ENCODE data around the gene TMEM205. TPM values are rescaled to one million over a fixed set of nuclear protein-coding genes. Genes with fewer than 3 reads are reported as not detected.

The TMEM205 gene
- total RNA-seq (188 TPM in 2 replicates), polyA plus RNA-seq (199 and 212 TPM in 2 replicates)

DNA sequence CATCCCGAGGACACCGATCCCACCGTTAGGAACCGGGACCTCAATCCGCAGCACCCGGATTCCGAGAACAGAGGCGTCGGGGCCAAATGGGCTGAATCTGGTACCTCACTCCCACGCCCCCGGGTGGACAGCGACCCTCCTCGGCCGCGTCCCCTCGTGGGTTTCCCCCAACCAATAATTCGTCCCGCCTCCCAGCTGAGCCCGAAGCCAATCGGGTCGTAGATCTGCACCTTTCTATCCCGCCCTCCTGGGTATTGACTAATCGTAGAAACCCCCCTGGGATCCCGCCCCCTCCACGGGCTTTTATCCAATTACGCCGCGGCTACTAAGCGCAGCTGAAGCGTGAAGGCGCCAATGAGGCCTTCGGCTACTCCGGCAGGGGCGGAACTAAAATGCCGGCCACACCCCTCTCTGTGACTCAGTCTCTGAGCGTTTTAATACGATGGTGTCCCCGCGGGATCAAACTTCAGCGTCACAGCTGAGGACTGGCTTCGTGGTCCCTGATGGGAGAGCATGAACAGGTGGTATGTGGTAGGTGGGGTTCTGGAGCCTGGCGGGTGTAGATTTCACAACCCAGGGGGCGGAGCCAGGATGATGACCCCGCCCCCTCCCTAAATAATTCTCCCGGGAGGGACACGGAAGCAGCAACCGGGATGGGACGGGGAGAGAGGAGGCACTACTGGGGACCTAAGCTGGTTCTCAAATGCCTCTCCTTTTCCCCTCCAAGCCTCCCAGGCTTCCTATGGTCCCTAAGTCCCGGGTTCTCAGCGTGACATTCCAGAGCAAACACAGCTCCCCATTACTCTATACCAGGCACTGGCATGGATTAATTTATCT, at the start of gene TMEM205, which contains the start of gene CCDC159:
Gene TMEM205 (minus strand): TSS at position 165 of the 837 bp plus-strand sequence. CDS start 649 bp downstream, outside the sequence.
Gene CCDC159 (plus strand): TSS at position 416 of the 837 bp plus-strand sequence. CDS start 88 bp downstream, at position 504.
- Histone ChIP-seq H3K9me2 (replicated peaks; ENCODE audit: insufficient read depth) (no peaks in the 10 kb centered on the region), H3K27me3 (no peaks in the 10 kb centered on the region), H3K9me3 (ENCODE audit: low read depth) (no peaks in the 10 kb centered on the region), H3K4me1 (ENCODE audit: insufficient read depth) (peaks cover 9% of the 10 kb centered on the region), H4K20me1 (ENCODE audit: insufficient read depth, poor library complexity, severe bottlenecking) (no peaks in the 10 kb centered on the region), H3K27ac (peak within 1 kb of the TSS; percentile 76), H2AFZ (peak within 1 kb of the TSS; percentile 47), H3K4me3 (peak within 1 kb of the TSS; percentile 43), H3K36me3 (replicated peaks; ENCODE audit: insufficient read depth, low read depth) (no peaks in the 10 kb centered on the region), H3K79me2 (no peaks in the 10 kb centered on the region), H3K4me2 (peak within 1 kb of the TSS; percentile 81)
- WGBS (ENCODE audit: low lambda C conversion rate, missing lambda C conversion rate): under 1% methylated on average over 50 of the region's 50 CpGs
- TF ChIP-seq EZH2 (IDR thresholded peaks at IDR 0.05; ENCODE audit: borderline replicate concordance) (no peak), EZH2phosphoT487 (IDR thresholded peaks at IDR 0.05; ENCODE audit: low read depth, severe bottlenecking, unreplicated experiment) (no peak), CTCF (IDR thresholded peaks at IDR 0.05; ENCODE audit: poor library complexity) (peak; percentile 17)
- DNase-seq (ENCODE audit: low spot score): peak; percentile 100

DNA sequence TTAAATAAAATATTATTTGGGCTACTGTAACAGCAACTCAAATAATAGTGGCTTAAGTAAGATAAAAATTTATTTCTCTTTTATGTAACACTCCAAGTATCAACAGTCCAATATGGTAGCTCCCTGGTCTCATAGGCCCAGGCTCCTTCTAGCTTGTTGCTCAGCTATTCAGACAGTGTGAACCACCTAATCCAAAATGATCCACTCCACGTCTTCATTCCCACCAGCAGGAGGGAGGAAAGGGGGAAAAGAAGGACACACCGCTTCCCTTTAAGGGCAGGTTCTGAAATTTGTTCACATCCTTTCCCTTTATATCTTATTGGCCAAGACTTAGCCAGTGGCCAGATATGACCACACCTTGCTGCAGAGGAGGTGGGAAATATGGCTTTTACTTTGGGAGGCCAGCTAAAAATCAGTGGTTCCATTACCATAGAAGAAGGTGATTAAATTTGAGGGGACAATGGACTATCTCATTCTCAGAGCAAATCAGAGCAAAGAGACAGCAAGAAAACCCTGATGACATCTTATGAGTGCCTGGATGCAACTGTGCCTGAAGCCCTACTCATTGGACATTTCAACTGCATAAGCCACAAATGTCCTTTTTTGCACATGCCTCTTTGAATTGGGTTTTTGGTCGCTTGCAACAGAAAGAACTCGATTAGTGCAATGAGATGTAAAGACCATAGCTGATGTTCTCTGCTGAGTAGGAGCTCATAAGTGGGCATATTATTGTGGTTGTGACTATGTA, 45.0 kb upstream of the TMEM205 start:
- Histone ChIP-seq H3K4me1 (ENCODE audit: insufficient read depth) (no peaks in the 10 kb centered on the region), H3K79me2 (no peaks in the 10 kb centered on the region), H3K27me3 (no peaks in the 10 kb centered on the region), H3K4me2 (no peak overlapping the region), H3K4me3 (no peak overlapping the region), H4K20me1 (ENCODE audit: insufficient read depth, poor library complexity, severe bottlenecking) (no peaks in the 10 kb centered on the region), H2AFZ (no peak overlapping the region), H3K27ac (no peak overlapping the region), H3K9me3 (ENCODE audit: low read depth) (no peaks in the 10 kb centered on the region), H3K9me2 (replicated peaks; ENCODE audit: insufficient read depth) (no peaks in the 10 kb centered on the region), H3K36me3 (replicated peaks; ENCODE audit: insufficient read depth, low read depth) (no peaks in the 10 kb centered on the region)
- TF ChIP-seq CTCF (IDR thresholded peaks at IDR 0.05; ENCODE audit: poor library complexity): no peak
- TF ChIP-seq EZH2 (IDR thresholded peaks at IDR 0.05; ENCODE audit: borderline replicate concordance): no peak
- TF ChIP-seq EZH2phosphoT487 (IDR thresholded peaks at IDR 0.05; ENCODE audit: low read depth, severe bottlenecking, unreplicated experiment): no peak
- DNase-seq (ENCODE audit: low spot score): no peak
- WGBS (ENCODE audit: low lambda C conversion rate, missing lambda C conversion rate): 79% methylated on average over 4 of the region's 4 CpGs

DNA sequence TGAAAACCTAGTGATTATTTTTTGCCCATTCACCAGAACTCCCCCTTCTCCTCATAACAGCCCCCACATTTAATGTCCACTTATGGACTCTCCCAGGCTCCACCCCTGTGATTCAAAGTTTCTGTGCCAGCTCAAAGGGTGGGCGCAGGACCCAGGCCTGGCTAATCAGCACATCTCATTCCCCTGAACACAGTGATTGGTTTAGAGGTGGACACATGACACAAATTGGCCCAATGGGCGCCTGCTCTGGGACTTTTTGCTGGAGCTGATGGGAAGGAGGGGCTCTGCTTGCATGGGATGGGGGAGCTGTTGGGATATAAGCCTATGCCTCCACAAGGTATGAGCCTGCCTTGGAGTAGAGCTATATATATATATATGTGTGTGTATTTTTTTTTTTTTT, 44.3 kb upstream of the TMEM205 start:
- no peaks in the 10 kb centered on the region for H3K36me3 ChIP-seq (replicated peaks; ENCODE audit: insufficient read depth, low read depth)
- no peaks in the 10 kb centered on the region for H3K27me3 ChIP-seq
- no peak for TF ChIP-seq EZH2phosphoT487 (IDR thresholded peaks at IDR 0.05; ENCODE audit: low read depth, severe bottlenecking, unreplicated experiment)
- TF ChIP-seq EZH2 (IDR thresholded peaks at IDR 0.05; ENCODE audit: borderline replicate concordance): no peak
- no peaks in the 10 kb centered on the region for H3K9me3 ChIP-seq (ENCODE audit: low read depth)
- H3K79me2 ChIP-seq: no peaks in the 10 kb centered on the region
- H3K27ac ChIP-seq: no peak overlapping the region
- DNase-seq (ENCODE audit: low spot score): no peak
- no peaks in the 10 kb centered on the region for H3K4me1 ChIP-seq (ENCODE audit: insufficient read depth)
- no peak overlapping the region for H3K4me2 ChIP-seq
- no peaks in the 10 kb centered on the region for H3K9me2 ChIP-seq (replicated peaks; ENCODE audit: insufficient read depth)
- H4K20me1 ChIP-seq (ENCODE audit: insufficient read depth, poor library complexity, severe bottlenecking): no peaks in the 10 kb centered on the region
- WGBS (ENCODE audit: low lambda C conversion rate, missing lambda C conversion rate): 95% methylated on average over 2 of the region's 2 CpGs
- no peak overlapping the region for H3K4me3 ChIP-seq
- no peak overlapping the region for H2AFZ ChIP-seq

Data from hepatocyte (in vitro differentiated cells).